HepG2 (cell line): ENCODE data around the gene GDPGP1. TPM values are rescaled to one million over a fixed set of nuclear protein-coding genes. Genes with fewer than 3 reads are reported as not detected.

Experiments
- AFF4 ChIP-seq: sonication (generic); formaldehyde crosslinking; IDR thresholded peaks from 2 replicates; pipeline ENCODE4 v1.4.0; 2020; ENCODE audit warnings: missing genetic modification reagents
- HBP1 ChIP-seq: IDR thresholded peaks from 2 replicates; pipeline ENCODE4 v1.6.1; 2016; ENCODE audit warnings: low read depth, control low read depth
- HNRNPUL1 ChIP-seq: fragments of 200-400 bp; formaldehyde crosslinking; IDR thresholded peaks from 2 replicates; pipeline ENCODE4 v1.6.1; 2017; ENCODE audit warnings: low read depth, mild to moderate bottlenecking, low read length, moderate library complexity
- IKZF5 ChIP-seq: IDR thresholded peaks from 2 replicates; pipeline ENCODE4 v1.6.1; 2018; ENCODE audit warnings: missing genetic modification reagents, mild to moderate bottlenecking, missing compliant biosample characterization
- PBX3 ChIP-seq: sonication (generic); formaldehyde crosslinking; IDR thresholded peaks from 2 replicates; pipeline ENCODE4 v1.8.1; 2023; ENCODE audit warnings: missing genetic modification reagents, inconsistent platforms, borderline replicate concordance
- POLR2AphosphoS5 ChIP-seq: IDR thresholded peaks from 2 replicates; pipeline ENCODE4 v1.6.1; 2012; ENCODE audit warnings: low read depth, low read length
- PPARG ChIP-seq: conservative IDR thresholded peaks from 2 replicates; pipeline ENCODE4 v1.6.1; 2016; ENCODE audit warnings: missing biosample characterization, missing genetic modification reagents
- RARA ChIP-seq: IDR thresholded peaks from 2 replicates; pipeline ENCODE4 v1.6.1; 2016; ENCODE audit warnings: missing genetic modification reagents, missing compliant biosample characterization
- ZBTB20 ChIP-seq: sonication (generic); formaldehyde crosslinking; IDR thresholded peaks from 2 replicates; pipeline ENCODE4 v1.8.1; 2023; ENCODE audit warnings: missing genetic modification reagents, low read depth, mild to moderate bottlenecking, borderline replicate concordance
- ZKSCAN1 ChIP-seq: fragments of 150-350 bp; IDR thresholded peaks from 2 replicates; pipeline ENCODE4 v1.6.1; 2014; ENCODE audit warnings: low read length
- ZNF280D ChIP-seq: sonication (generic); formaldehyde crosslinking; IDR thresholded peaks from 2 replicates; pipeline ENCODE4 v1.5.1; 2020; ENCODE audit warnings: mild to moderate bottlenecking, missing genetic modification reagents
- ZNF597 ChIP-seq: sonication (generic); formaldehyde crosslinking; IDR thresholded peaks from 2 replicates; pipeline ENCODE4 v1.5.0; 2020; ENCODE audit warnings: missing genetic modification reagents
- ZNF605 ChIP-seq: sonication (generic); formaldehyde crosslinking; IDR thresholded peaks from 2 replicates; pipeline ENCODE4 v1.8.0; 2022; ENCODE audit warnings: mild to moderate bottlenecking, missing genetic modification reagents
- ZNF660 ChIP-seq: sonication (generic); formaldehyde crosslinking; IDR thresholded peaks from 2 replicates; pipeline ENCODE4 v1.5.1; 2020; ENCODE audit warnings: mild to moderate bottlenecking, low read depth, missing genetic modification reagents, borderline replicate concordance
- polyA plus RNA-seq, 8 experiments: library from polyadenylated mRNA; depleted of rRNA in 3 of 8; stranded (reverse) in 7 of 8; unstranded in 1 of 8; fragments of >200 nt; fragmentation: Illumina TruSeq in 4 of 8; extraction: Trizol in 4 of 8; gene quantifications; 2 replicates each; pipeline versions ENCODE4 v1.2.1 to v1.2.3, GENCODE V29; 2011 to 2016; ENCODE audit warnings: low read depth in 4 of 8, missing spikeins in 1 of 8, mixed read lengths in 1 of 8; ENCODE audit not compliant: insufficient read depth in 1 of 8
- total RNA-seq, 5 experiments: library from RNA; depleted of rRNA; stranded (reverse); fragments of >200 nt; fragmentation: Illumina TruSeq; extraction: Trizol; gene quantifications; 2 replicates each; pipeline ENCODE4 v1.2.3, GENCODE V29; 2016; ENCODE audit warnings: low read depth in 1 of 5

GDPGP1 gene
- total and polyA plus RNA-seq, 2 of the 13 experiments (the other 11 are each of a cell fraction or from before 2014, with no cell fraction given): 1.5 to 4.3 TPM

GRCh38 chr15:90249203-90249863 is 15.3 kb downstream of the GDPGP1 start, which contains the start of gene TTLL13 (continued):
- TF ChIP-seq RARA (CRISPR knock-in tag) (peak; percentile 28; the same call in 1 of the 2 replicates), ZNF280D (CRISPR knock-in tag) (0 out of 2 replicates have a peak, but pooled peaks have one; percentile 27), ZNF597 (CRISPR knock-in tag) (no peak), PBX3 (CRISPR knock-in tag) (no peak), ZNF660 (CRISPR knock-in tag) (0 out of 2 replicates have a peak, but pooled peaks have one; percentile 63), AFF4 (no peak), ZBTB20 (CRISPR knock-in tag) (peak; percentile 50; the same call in 1 of the 2 replicates), POLR2AphosphoS5 (peak; percentile 68), ZNF605 (peak; percentile 51; the same call in 1 of the 2 replicates), HNRNPUL1 (no peak), HBP1 (CRISPR knock-in tag) (no peak), ZKSCAN1 (no peak), IKZF5 (peak; percentile 76), PPARG (CRISPR knock-in tag) (0 out of 2 replicates have a peak, but pooled peaks have one; percentile 22)
